ENCODE data around the gene JMJD8. TPM values are rescaled to one million over a fixed set of nuclear protein-coding genes. Genes with fewer than 3 reads are reported as not detected.

Gene JMJD8
- polyA plus RNA-seq, 1 donor (not counting 4 experiments of a cell fraction or from before 2014, with no cell fraction given): 20.1 TPM

- peaks cover 2% of the 10 kb centered on the region for H3K79me2 ChIP-seq (ENCODE audit: control insufficient read depth, insufficient read depth, low read length)
- H3K4me1 ChIP-seq (ENCODE audit: control insufficient read depth, extremely low read depth, insufficient read depth, low read length): peaks cover 8% of the 10 kb centered on the region
- H3K4me2 ChIP-seq (ENCODE audit: control insufficient read depth, extremely low read depth, insufficient read depth, low read depth, low read length): peak overlapping the region; percentile 80
- peak overlapping the region; percentile 67 for H3K9ac ChIP-seq (ENCODE audit: control insufficient read depth, extremely low read depth, insufficient read depth, low read length)
- H3K27me3 ChIP-seq (ENCODE audit: control insufficient read depth, extremely low read depth, insufficient read depth, low read length): no peaks in the 10 kb centered on the region
- FAIRE-seq (no peak), DNase-seq (ENCODE audit: low read depth, low spot score) (no peak)
- no peak overlapping the region for H3K27ac ChIP-seq (ENCODE audit: control insufficient read depth, insufficient read depth, low read length)
- H3K4me3 ChIP-seq (ENCODE audit: control insufficient read depth in 2 of 3, extremely low read depth in 1 of 3, insufficient read depth in 2 of 3, low read depth in 1 of 3, low read length in 3 of 3): peak overlapping the region; percentile 53 to 69 (median 65)
- peak overlapping the region; percentile 40 for H2AFZ ChIP-seq (ENCODE audit: control insufficient read depth, low read length)
- H4K20me1 ChIP-seq (ENCODE audit: control insufficient read depth, extremely low read depth, insufficient read depth, low read length): no peaks in the 10 kb centered on the region
- peaks cover 2% of the 10 kb centered on the region for H3K9me1 ChIP-seq (ENCODE audit: control insufficient read depth, extremely low read depth, insufficient read depth, low read length)
- H3K36me3 ChIP-seq (ENCODE audit: control insufficient read depth in 2 of 2, extremely low read depth in 1 of 2, insufficient read depth in 2 of 2, low read length in 2 of 2): no peaks in the 10 kb centered on the region
- no peaks in the 10 kb centered on the region for H3K9me3 ChIP-seq (ENCODE audit: control insufficient read depth, low read depth, low read length)
- TF ChIP-seq, protein P1, sequence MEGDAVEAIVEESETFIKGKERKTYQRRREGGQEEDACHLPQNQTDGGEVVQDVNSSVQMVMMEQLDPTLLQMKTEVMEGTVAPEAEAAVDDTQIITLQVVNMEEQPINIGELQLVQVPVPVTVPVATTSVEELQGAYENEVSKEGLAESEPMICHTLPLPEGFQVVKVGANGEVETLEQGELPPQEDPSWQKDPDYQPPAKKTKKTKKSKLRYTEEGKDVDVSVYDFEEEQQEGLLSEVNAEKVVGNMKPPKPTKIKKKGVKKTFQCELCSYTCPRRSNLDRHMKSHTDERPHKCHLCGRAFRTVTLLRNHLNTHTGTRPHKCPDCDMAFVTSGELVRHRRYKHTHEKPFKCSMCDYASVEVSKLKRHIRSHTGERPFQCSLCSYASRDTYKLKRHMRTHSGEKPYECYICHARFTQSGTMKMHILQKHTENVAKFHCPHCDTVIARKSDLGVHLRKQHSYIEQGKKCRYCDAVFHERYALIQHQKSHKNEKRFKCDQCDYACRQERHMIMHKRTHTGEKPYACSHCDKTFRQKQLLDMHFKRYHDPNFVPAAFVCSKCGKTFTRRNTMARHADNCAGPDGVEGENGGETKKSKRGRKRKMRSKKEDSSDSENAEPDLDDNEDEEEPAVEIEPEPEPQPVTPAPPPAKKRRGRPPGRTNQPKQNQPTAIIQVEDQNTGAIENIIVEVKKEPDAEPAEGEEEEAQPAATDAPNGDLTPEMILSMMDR (optimal IDR thresholded peaks at IDR 0.05 in 1 of 3, IDR thresholded peaks at IDR 0.05 in 1 of 3, conservative IDR thresholded peaks at IDR 0.05 in 1 of 3; ENCODE audit: extremely low read depth in 1 of 3, insufficient read depth in 2 of 3, low read length in 3 of 3): no peak
- TF ChIP-seq EZH2 (IDR thresholded peaks at IDR 0.05; ENCODE audit: low read length): no peak
- dilution Hi-C loops (cut with MboI; ENCODE audit: extremely low pct_ligation_motif_present, low sequenced_read_pairs): no loop called here
These were observed 41.7 kb downstream of the JMJD8 start for GRCh38 chr16:642189-643049.

DNA sequence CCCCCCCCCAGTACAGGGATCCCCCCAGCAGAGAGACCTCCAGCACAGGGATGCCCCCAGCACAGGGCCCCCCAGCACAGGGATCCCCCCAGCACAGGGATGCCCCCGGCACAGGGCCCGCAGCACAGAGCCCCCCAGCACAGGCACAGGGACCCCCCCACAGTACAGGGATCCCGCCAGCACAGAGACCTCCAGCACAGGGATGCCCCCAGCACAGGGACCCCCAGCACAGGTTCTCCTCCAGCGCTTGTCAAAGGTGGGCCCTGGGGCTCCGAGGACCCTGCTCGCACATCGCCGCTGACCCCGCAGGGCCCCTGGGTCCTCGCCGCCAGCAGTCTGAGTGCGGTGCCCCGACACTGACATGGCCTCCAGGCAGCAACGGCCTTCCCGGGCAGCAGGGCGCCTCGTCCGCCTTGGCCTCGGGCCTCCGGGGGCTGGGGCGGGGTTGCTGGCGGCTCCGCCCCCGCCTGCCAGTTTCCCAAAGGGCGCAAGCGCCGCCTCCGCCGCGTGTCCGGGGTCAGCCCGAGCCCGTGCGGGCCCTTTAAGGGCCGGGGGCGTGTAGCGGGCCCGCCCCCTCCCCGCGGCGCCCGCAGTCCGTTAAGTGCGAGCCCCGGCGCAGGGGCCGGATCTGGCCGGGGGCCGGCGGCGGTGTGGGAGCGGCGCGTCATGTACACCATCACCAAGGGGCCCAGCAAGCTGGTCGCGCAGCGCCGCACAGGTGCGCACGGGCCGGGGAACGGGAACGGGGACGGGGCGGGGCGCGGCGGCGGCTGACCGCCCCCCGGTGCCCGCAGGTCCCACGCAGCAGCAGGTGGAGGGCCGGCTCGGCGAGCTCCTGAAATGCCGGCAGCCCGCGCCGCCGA, 42.6 kb downstream of the JMJD8 start, which contains the start of gene MCRIP2:
Gene MCRIP2 (plus strand): TSS at position 503 of the 863 bp plus-strand sequence. CDS start 164 bp downstream, at position 667.
- Histone ChIP-seq H3K9ac (ENCODE audit: control insufficient read depth, extremely low read depth, insufficient read depth, low read length) (peak within 1 kb of the TSS; percentile 67), H3K4me1 (ENCODE audit: control insufficient read depth, extremely low read depth, insufficient read depth, low read length) (peaks cover 8% of the 10 kb centered on the region), H3K4me3 (ENCODE audit: control insufficient read depth in 2 of 3, extremely low read depth in 1 of 3, insufficient read depth in 2 of 3, low read depth in 1 of 3, low read length in 3 of 3) (peak within 1 kb of the TSS; percentile 53 to 69 (median 65)), H3K79me2 (ENCODE audit: control insufficient read depth, insufficient read depth, low read length) (no peaks in the 10 kb centered on the region), H3K27me3 (ENCODE audit: control insufficient read depth, extremely low read depth, insufficient read depth, low read length) (no peaks in the 10 kb centered on the region), H3K9me1 (ENCODE audit: control insufficient read depth, extremely low read depth, insufficient read depth, low read length) (peaks cover 2% of the 10 kb centered on the region), H2AFZ (ENCODE audit: control insufficient read depth, low read length) (peak within 1 kb of the TSS; percentile 75), H3K36me3 (ENCODE audit: control insufficient read depth in 2 of 2, extremely low read depth in 1 of 2, insufficient read depth in 2 of 2, low read length in 2 of 2) (no peaks in the 10 kb centered on the region), H3K9me3 (ENCODE audit: control insufficient read depth, low read depth, low read length) (no peaks in the 10 kb centered on the region), H4K20me1 (ENCODE audit: control insufficient read depth, extremely low read depth, insufficient read depth, low read length) (no peaks in the 10 kb centered on the region), H3K4me2 (ENCODE audit: control insufficient read depth, extremely low read depth, insufficient read depth, low read depth, low read length) (peak within 1 kb of the TSS; percentile 80), H3K27ac (ENCODE audit: control insufficient read depth, insufficient read depth, low read length) (no peak within 1 kb of the TSS)
- no peak for FAIRE-seq
- dilution Hi-C loops (cut with MboI; ENCODE audit: extremely low pct_ligation_motif_present, low sequenced_read_pairs): no loop called here
- no peak for DNase-seq (ENCODE audit: low read depth, low spot score)
- no peak for TF ChIP-seq EZH2 (IDR thresholded peaks at IDR 0.05; ENCODE audit: low read length)
- TF ChIP-seq, protein P1 (optimal IDR thresholded peaks at IDR 0.05 in 1 of 3, IDR thresholded peaks at IDR 0.05 in 1 of 3, conservative IDR thresholded peaks at IDR 0.05 in 1 of 3; ENCODE audit: extremely low read depth in 1 of 3, insufficient read depth in 2 of 3, low read length in 3 of 3): no peak

Data from keratinocyte (primary cell).